ENCODE measurements around the gene CCNB1.
"Not testable (repeated sequence)": the region's sequence is repeated elsewhere in the genome, so short reads cannot be mapped to it uniquely, and the experiment has no call there.

CCNB1 gene

DNA sequence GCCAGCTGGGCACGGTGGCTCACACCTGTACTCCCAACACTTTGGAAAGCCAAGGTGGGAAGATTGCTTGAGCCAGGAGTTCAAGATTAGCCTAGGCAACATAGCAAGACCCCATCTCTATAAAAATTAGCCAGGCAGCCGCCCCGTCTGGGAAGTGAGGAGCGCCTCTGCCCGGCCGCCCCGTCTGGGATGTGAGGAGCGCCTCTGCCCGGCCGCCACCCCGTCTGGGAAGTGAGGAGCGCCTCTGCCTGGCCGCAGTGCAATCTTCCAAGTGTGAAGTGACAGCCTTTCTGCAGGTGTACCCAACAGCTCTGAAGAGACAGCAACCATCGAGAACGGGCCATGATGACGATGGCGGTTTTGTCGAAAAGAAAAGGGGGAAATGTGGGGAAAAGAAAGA lies 53.4 kb downstream of the CCNB1 start:
- H2BK12ac ChIP-seq (ENCODE audit: low read length); H2BK5ac ChIP-seq (ENCODE audit: low read length); H3K23ac ChIP-seq (ENCODE audit: low read depth, low read length, poor library complexity); H3K36me3 ChIP-seq (replicated peaks in 1 of 2; ENCODE audit: control insufficient read depth in 2 of 2, insufficient read depth in 2 of 2, low read length in 2 of 2); H4K8ac ChIP-seq (ENCODE audit: low read depth, low read length); H3K4ac ChIP-seq (ENCODE audit: low read length); H3K4me3 ChIP-seq (ENCODE audit: low read length in 2 of 2); H3K4me2 ChIP-seq (ENCODE audit: insufficient read depth, low read length, poor library complexity, severe bottlenecking); H3K9me3 ChIP-seq (replicated peaks in 1 of 2; ENCODE audit: control insufficient read depth in 2 of 2, insufficient read depth in 1 of 2, low read depth in 1 of 2, low read length in 2 of 2); DNase-seq (ENCODE audit: low spot score); H2BK120ac ChIP-seq (ENCODE audit: low read depth, low read length); H3K79me1 ChIP-seq (ENCODE audit: low read depth, low read length); H2AK5ac ChIP-seq (ENCODE audit: low read depth, low read length); H3K9ac ChIP-seq (ENCODE audit: low read depth, low read length, poor library complexity); H2BK15ac ChIP-seq (ENCODE audit: low read length); H3K27ac ChIP-seq (replicated peaks; ENCODE audit: low read length); H2AFZ ChIP-seq (ENCODE audit: low read length); H3K4me1 ChIP-seq (ENCODE audit: control insufficient read depth in 2 of 2, insufficient read depth in 1 of 2, low read depth in 1 of 2, low read length in 2 of 2); H3K14ac ChIP-seq (ENCODE audit: low read length); H3K27me3 ChIP-seq (ENCODE audit: control insufficient read depth in 3 of 3, insufficient read depth in 3 of 3, low read depth in 1 of 3, low read length in 3 of 3); H4K91ac ChIP-seq (ENCODE audit: low read depth, low read length, poor library complexity); H3K18ac ChIP-seq (ENCODE audit: low read length): not testable (repeated sequence)
- WGBS, 2 donors (ENCODE audit: extremely low coverage in 2 of 2, insufficient read length in 2 of 2, insufficient replicate concordance in 1 of 2): no CpG with 5 or more reads among the region's 18 CpGs

DNA sequence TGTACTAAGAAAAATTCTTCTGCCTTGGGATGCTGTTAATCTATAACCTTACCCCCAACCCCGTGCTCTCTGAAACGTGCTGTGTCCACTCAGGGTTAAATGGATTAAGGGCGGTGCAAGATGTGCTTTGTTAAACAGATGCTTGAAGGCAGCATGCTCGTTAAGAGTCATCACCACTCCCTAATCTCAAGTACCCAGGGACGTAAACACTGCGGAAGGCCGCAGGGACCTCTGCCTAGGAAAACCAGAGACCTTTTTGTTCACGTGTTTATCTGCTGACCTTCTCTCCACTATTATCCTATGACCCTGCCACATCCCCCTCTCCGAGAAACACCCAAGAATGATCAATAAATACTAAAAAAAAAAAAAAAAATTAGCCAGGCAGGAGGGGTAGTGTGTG lies 53.9 kb downstream of the CCNB1 start:
- not testable (repeated sequence) for H2BK120ac ChIP-seq (ENCODE audit: low read depth, low read length); H3K4me3 ChIP-seq (ENCODE audit: low read length in 2 of 2); H3K9me3 ChIP-seq (replicated peaks in 1 of 2; ENCODE audit: control insufficient read depth in 2 of 2, insufficient read depth in 1 of 2, low read depth in 1 of 2, low read length in 2 of 2); H3K27me3 ChIP-seq (ENCODE audit: control insufficient read depth in 3 of 3, insufficient read depth in 3 of 3, low read depth in 1 of 3, low read length in 3 of 3); H3K79me1 ChIP-seq (ENCODE audit: low read depth, low read length); H3K4me2 ChIP-seq (ENCODE audit: insufficient read depth, low read length, poor library complexity, severe bottlenecking); H2AK5ac ChIP-seq (ENCODE audit: low read depth, low read length); H2BK5ac ChIP-seq (ENCODE audit: low read length); H3K14ac ChIP-seq (ENCODE audit: low read length); H2AFZ ChIP-seq (ENCODE audit: low read length); H3K4ac ChIP-seq (ENCODE audit: low read length); DNase-seq (ENCODE audit: low spot score); H2BK15ac ChIP-seq (ENCODE audit: low read length); H3K23ac ChIP-seq (ENCODE audit: low read depth, low read length, poor library complexity); H4K8ac ChIP-seq (ENCODE audit: low read depth, low read length); H4K91ac ChIP-seq (ENCODE audit: low read depth, low read length, poor library complexity); H2BK12ac ChIP-seq (ENCODE audit: low read length); H3K4me1 ChIP-seq (ENCODE audit: control insufficient read depth in 2 of 2, insufficient read depth in 1 of 2, low read depth in 1 of 2, low read length in 2 of 2); H3K36me3 ChIP-seq (replicated peaks in 1 of 2; ENCODE audit: control insufficient read depth in 2 of 2, insufficient read depth in 2 of 2, low read length in 2 of 2); H3K27ac ChIP-seq (replicated peaks; ENCODE audit: low read length); H3K9ac ChIP-seq (ENCODE audit: low read depth, low read length, poor library complexity); H3K18ac ChIP-seq (ENCODE audit: low read length)
- WGBS, 2 donors (ENCODE audit: extremely low coverage in 2 of 2, insufficient read length in 2 of 2, insufficient replicate concordance in 1 of 2): no CpG with 5 or more reads among the region's 9 CpGs

DNA sequence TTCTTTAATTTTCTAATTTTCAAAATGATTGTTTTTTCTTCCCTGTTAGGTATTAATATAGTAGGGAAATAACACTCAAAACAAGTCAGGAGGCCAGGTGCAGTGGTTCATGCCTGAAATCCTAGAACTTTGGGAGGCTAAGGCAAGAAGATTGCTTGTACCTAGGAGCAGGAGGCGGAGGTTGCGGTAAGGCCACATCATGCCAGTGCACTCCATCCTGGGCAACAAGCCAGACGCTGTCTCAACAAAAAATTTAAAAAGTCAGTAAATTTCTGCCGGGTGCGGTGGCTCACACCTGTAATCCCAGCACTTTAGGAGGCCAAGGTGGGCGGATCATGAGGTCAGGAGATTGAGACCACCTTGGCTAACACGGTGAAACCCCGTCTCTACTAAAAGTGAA lies 57.6 kb downstream of the CCNB1 start:
- Histone ChIP-seq H2AFZ (ENCODE audit: low read length) (no peak overlapping the region), H3K27ac (replicated peaks; ENCODE audit: low read length) (no peak overlapping the region), H3K4ac (ENCODE audit: low read length) (no peak overlapping the region), H3K9me3 (replicated peaks in 1 of 2; ENCODE audit: control insufficient read depth in 2 of 2, insufficient read depth in 1 of 2, low read depth in 1 of 2, low read length in 2 of 2) (peaks cover 0 to 5% of the 10 kb centered on the region in 2 donors), H4K91ac (ENCODE audit: low read depth, low read length, poor library complexity) (no peak overlapping the region), H2AK5ac (ENCODE audit: low read depth, low read length) (no peak overlapping the region), H3K9ac (ENCODE audit: low read depth, low read length, poor library complexity) (no peak overlapping the region), H2BK5ac (ENCODE audit: low read length) (no peak overlapping the region), H3K36me3 (replicated peaks in 1 of 2; ENCODE audit: control insufficient read depth in 2 of 2, insufficient read depth in 2 of 2, low read length in 2 of 2) (peaks cover 2 to 39% of the 10 kb centered on the region in 2 donors), H2BK120ac (ENCODE audit: low read depth, low read length) (no peak overlapping the region), H3K79me1 (ENCODE audit: low read depth, low read length) (no peaks in the 10 kb centered on the region), H3K4me2 (ENCODE audit: insufficient read depth, low read length, poor library complexity, severe bottlenecking) (no peak overlapping the region), H2BK15ac (ENCODE audit: low read length) (no peak overlapping the region), H2BK12ac (ENCODE audit: low read length) (no peak overlapping the region), H4K8ac (ENCODE audit: low read depth, low read length) (no peak overlapping the region), H3K14ac (ENCODE audit: low read length) (no peak overlapping the region), H3K4me1 (ENCODE audit: control insufficient read depth in 2 of 2, insufficient read depth in 1 of 2, low read depth in 1 of 2, low read length in 2 of 2) (no peaks in the 10 kb centered on the region), H3K27me3 (ENCODE audit: control insufficient read depth in 3 of 3, insufficient read depth in 3 of 3, low read depth in 1 of 3, low read length in 3 of 3) (no peaks in the 10 kb centered on the region), H3K23ac (ENCODE audit: low read depth, low read length, poor library complexity) (no peak overlapping the region), H3K4me3 (ENCODE audit: low read length in 2 of 2) (no peak overlapping the region), H3K18ac (ENCODE audit: low read length) (no peak overlapping the region)
- no CpG with 5 or more reads among the region's 8 CpGs for WGBS, 2 donors (ENCODE audit: extremely low coverage in 2 of 2, insufficient read length in 2 of 2, insufficient replicate concordance in 1 of 2)
- DNase-seq (ENCODE audit: low spot score): no peak

DNA sequence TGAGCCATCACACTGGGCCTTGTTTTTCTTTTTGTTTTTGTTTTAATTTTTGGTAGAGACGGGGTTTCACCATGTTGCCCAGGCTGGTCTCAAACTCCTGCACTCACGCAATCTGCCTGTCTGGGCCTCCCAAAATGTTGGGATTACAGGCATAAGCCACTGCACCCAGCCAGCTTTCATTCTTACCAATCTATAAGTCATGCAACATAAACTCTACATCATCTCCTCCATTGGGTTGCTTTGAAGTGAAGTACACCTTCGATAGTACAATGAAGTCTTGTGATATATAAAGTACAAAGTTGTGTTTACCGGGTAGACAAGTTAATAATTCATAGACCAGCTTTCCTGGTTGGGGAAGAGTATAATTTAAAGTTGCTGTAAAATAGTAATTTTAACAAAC lies 58.9 kb downstream of the CCNB1 start:
- Histone ChIP-seq H3K18ac (ENCODE audit: low read length) (no peak overlapping the region), H2BK12ac (ENCODE audit: low read length) (no peak overlapping the region), H2AFZ (ENCODE audit: low read length) (no peak overlapping the region), H2BK5ac (ENCODE audit: low read length) (no peak overlapping the region), H2BK120ac (ENCODE audit: low read depth, low read length) (no peak overlapping the region), H3K4me1 (ENCODE audit: control insufficient read depth in 2 of 2, insufficient read depth in 1 of 2, low read depth in 1 of 2, low read length in 2 of 2) (no peaks in the 10 kb centered on the region), H3K27me3 (ENCODE audit: control insufficient read depth in 3 of 3, insufficient read depth in 3 of 3, low read depth in 1 of 3, low read length in 3 of 3) (no peaks in the 10 kb centered on the region), H4K91ac (ENCODE audit: low read depth, low read length, poor library complexity) (no peak overlapping the region), H2AK5ac (ENCODE audit: low read depth, low read length) (no peak overlapping the region), H3K36me3 (replicated peaks in 1 of 2; ENCODE audit: control insufficient read depth in 2 of 2, insufficient read depth in 2 of 2, low read length in 2 of 2) (peaks cover 2 to 44% of the 10 kb centered on the region in 2 donors), H2BK15ac (ENCODE audit: low read length) (no peak overlapping the region), H3K9me3 (replicated peaks in 1 of 2; ENCODE audit: control insufficient read depth in 2 of 2, insufficient read depth in 1 of 2, low read depth in 1 of 2, low read length in 2 of 2) (no peaks in the 10 kb centered on the region), H3K4ac (ENCODE audit: low read length) (no peak overlapping the region), H3K9ac (ENCODE audit: low read depth, low read length, poor library complexity) (no peak overlapping the region), H3K4me3 (ENCODE audit: low read length in 2 of 2) (no peak overlapping the region), H3K79me1 (ENCODE audit: low read depth, low read length) (no peaks in the 10 kb centered on the region), H4K8ac (ENCODE audit: low read depth, low read length) (no peak overlapping the region), H3K23ac (ENCODE audit: low read depth, low read length, poor library complexity) (no peak overlapping the region), H3K27ac (replicated peaks; ENCODE audit: low read length) (no peak overlapping the region), H3K4me2 (ENCODE audit: insufficient read depth, low read length, poor library complexity, severe bottlenecking) (no peak overlapping the region), H3K14ac (ENCODE audit: low read length) (no peak overlapping the region)
- DNase-seq (ENCODE audit: low spot score): no peak
- no CpG with 5 or more reads among the region's 4 CpGs for WGBS, 2 donors (ENCODE audit: extremely low coverage in 2 of 2, insufficient read length in 2 of 2, insufficient replicate concordance in 1 of 2)
